HFFc6 (cell line): ENCODE results near the gene SPATA31C2. TPM values are rescaled to one million over a fixed set of nuclear protein-coding genes. Genes with fewer than 3 reads are reported as not detected.
"Not testable (repeated sequence)": the region's sequence is repeated elsewhere in the genome, so short reads cannot be mapped to it uniquely, and the experiment has no call there.

Experiments used
- DNase-seq: peaks from one replicate; pipeline ENCODE4 v3.0.0-alpha.2; 2018
- H3K27ac Mint-ChIP-seq: 2 replicates; pipeline ENCODE4 v1.8.0; 2020; ENCODE audit warnings: mild to moderate bottlenecking, mixed read lengths
- H3K27me3 Mint-ChIP-seq: 2 replicates; pipeline ENCODE4 v1.8.0; 2021; ENCODE audit warnings: mild to moderate bottlenecking, moderate library complexity, mixed read lengths; ENCODE audit not compliant: insufficient read depth
- H3K36me3 Mint-ChIP-seq: 2 replicates; pipeline ENCODE4 v1.8.0; 2021; ENCODE audit warnings: low read depth, mixed read lengths
- H3K4me1 Mint-ChIP-seq: 2 replicates; pipeline ENCODE4 v1.8.0; 2020; ENCODE audit warnings: low read depth, mixed read lengths
- H3K4me3 Mint-ChIP-seq: 2 replicates; pipeline ENCODE4 v1.8.0; 2020; ENCODE audit warnings: mild to moderate bottlenecking, moderate library complexity, mixed read lengths
- H3K9me3 Mint-ChIP-seq: 2 replicates; pipeline ENCODE4 v1.8.0; 2020; ENCODE audit warnings: mild to moderate bottlenecking, mixed read lengths
- CTCF ChIP-seq: fragments of 200-600 bp; sonication (generic); IDR thresholded peaks from 2 replicates; pipeline ENCODE4 v1.5.0; 2021; ENCODE audit warnings: antibody characterized with exemption, mild to moderate bottlenecking
- long read RNA-seq: library from polyadenylated mRNA; unstranded; transcript quantifications from one replicate; pipeline ENCODE4 v2.0.0, GENCODE V29; 2019
- total RNA-seq, 6 experiments: library from RNA; stranded (reverse); fragmentation: NEBNext Ultra II Directional; extraction: Animal tissue kit (Norgen Biotek cat#: 25700); gene quantifications; 2 replicates in 1 of 6; 3 replicates in 5 of 6; pipeline ENCODE4 v1.2.3, GENCODE V29; 2021

The SPATA31C2 gene
- not detected for total RNA-seq
- long read RNA-seq: 0 reads

DNA sequence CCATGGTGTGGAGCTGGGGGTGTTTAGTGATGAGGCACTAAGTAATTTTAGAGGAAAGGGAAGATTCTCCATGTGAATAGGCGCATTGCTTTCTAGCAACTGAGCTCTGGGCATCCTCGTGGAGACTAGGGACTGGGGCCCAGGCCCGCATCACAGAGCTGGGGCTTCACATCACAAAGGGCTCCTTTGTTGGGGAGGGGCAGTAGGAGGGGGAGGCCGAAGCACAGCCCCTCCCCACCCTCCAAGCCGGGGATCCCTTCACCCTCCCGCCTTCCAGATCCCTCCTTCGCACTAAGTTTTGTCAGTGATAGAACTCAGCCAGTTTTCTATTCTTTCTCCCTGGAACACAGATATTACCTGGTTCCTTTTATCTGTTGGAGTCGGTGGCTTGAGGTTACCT is at the start of gene SPATA31C2:
TSS of gene SPATA31C2 (minus strand) at position 101 of the 400 bp plus-strand sequence. CDS start at position 72, 29 bp downstream.
- not testable (repeated sequence) for DNase-seq, H3K4me3 Mint-ChIP-seq, H3K4me1 Mint-ChIP-seq, H3K27ac Mint-ChIP-seq, H3K9me3 Mint-ChIP-seq, H3K27me3 Mint-ChIP-seq, H3K36me3 Mint-ChIP-seq

DNA sequence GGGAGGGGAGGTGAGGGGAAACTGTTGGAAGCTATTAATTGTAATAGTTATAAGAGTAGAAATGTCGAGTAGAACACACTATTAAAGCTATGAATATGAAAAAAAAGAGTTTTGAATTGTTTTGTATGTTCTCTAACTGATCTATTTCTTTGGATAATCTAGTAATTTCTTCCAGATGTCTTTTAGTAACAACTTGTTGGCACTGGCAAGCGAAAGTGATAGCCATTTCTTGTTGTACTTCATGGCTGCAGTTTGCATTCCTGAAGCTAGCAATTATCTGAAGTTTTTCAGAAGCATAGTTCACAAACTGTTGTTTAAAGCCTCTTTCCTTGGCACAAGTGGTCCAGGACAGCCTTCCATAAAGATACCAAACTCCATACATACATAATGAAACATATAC is 49.4 kb upstream of the SPATA31C2 start:
- no peak for TF ChIP-seq CTCF
- peak; percentile 13 for DNase-seq
- Mint-ChIP-seq H3K9me3 (no peaks in the 10 kb centered on the region; the same call in 1 of the 2 replicates), H3K4me3 (no peak overlapping the region), H3K4me1 (peaks cover 1% of the 10 kb centered on the region; the same call in 1 of the 2 replicates), H3K36me3 (no peaks in the 10 kb centered on the region; the same call in 1 of the 2 replicates), H3K27ac (no peak overlapping the region), H3K27me3 (0 out of 2 replicates have a peak, but pooled peaks cover 1% of the 10 kb centered on the region)

DNA sequence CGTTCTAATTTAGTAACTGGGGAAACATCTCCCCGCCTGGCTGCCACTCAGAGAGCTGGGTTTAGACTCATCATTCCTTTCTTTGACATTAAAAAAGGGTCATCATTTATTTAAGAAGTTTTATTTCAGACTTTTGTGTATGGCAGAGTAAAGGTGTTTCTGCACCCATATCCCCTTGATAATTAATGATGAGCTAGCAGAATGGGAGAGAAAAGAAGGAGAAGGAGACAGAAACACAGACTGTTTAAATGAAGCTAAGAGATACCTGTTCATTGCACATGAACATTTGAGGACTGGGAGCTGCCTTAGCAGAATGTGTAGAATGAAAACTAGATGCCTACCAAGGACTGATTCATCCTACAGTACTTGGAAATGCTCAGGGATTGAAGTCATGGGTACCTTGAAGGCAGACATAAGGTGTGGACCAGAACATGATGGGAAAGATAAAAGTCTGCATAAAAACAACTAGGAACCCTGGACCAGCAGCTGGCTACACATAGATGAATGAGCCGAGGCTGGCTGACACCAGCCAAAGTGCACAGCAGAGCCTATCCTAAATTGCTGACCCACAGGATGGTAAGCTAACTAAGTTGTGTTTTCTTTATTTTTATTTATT is 48.3 kb upstream of the SPATA31C2 start:
- no peak overlapping the region for H3K4me3 Mint-ChIP-seq
- H3K9me3 Mint-ChIP-seq: no peaks in the 10 kb centered on the region; the same call in 1 of the 2 replicates
- no peak for TF ChIP-seq CTCF
- no peak for DNase-seq
- peaks cover 5% of the 10 kb centered on the region; the same call in 1 of the 2 replicates for H3K4me1 Mint-ChIP-seq
- H3K27me3 Mint-ChIP-seq: 0 out of 2 replicates have a peak, but pooled peaks cover 1% of the 10 kb centered on the region
- H3K36me3 Mint-ChIP-seq: no peaks in the 10 kb centered on the region; the same call in 1 of the 2 replicates
- H3K27ac Mint-ChIP-seq: no peak overlapping the region

GRCh38 chr9:88184976-88185375 is 46.7 kb upstream of the SPATA31C2 start:
- no peaks in the 10 kb centered on the region; the same call in 1 of the 2 replicates for H3K9me3 Mint-ChIP-seq
- H3K36me3 Mint-ChIP-seq: no peaks in the 10 kb centered on the region
- H3K4me1 Mint-ChIP-seq: peaks cover 5% of the 10 kb centered on the region; the same call in 1 of the 2 replicates
- TF ChIP-seq CTCF: no peak
- H3K4me3 Mint-ChIP-seq: no peak overlapping the region
- no peak for DNase-seq
- no peak overlapping the region for H3K27ac Mint-ChIP-seq
- 0 out of 2 replicates have a peak, but pooled peaks cover 1% of the 10 kb centered on the region for H3K27me3 Mint-ChIP-seq

GRCh38 chr9:88183798-88184495 is 45.7 kb upstream of the SPATA31C2 start:
- Mint-ChIP-seq H3K9me3 (no peaks in the 10 kb centered on the region), H3K27ac (no peak overlapping the region), H3K36me3 (no peaks in the 10 kb centered on the region), H3K4me1 (peaks cover 5% of the 10 kb centered on the region; the same call in 1 of the 2 replicates), H3K4me3 (no peak overlapping the region), H3K27me3 (no peaks in the 10 kb centered on the region)
- no peak for TF ChIP-seq CTCF
- DNase-seq: no peak

DNA sequence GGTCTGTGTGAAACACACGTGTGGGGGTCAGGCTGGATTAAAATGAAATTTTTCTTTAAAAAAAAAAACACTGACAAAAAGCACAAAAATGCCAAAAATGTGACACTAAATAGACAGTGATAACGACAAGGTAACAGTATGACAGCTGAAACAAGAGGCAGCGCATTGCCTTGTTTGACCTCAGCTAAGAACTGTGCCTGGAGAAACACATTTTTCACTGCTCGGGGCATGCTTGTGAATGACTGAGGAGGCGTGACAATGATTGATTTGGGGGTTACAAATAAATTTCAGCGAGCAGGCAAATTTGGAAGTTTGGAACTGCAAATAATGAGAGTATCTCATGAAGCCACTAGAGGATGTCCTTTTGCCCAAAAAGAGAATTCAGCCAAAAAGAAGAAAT is 44.2 kb upstream of the SPATA31C2 start:
- no peak for DNase-seq
- Mint-ChIP-seq H3K27ac (no peak overlapping the region), H3K4me1 (peaks cover 5% of the 10 kb centered on the region; the same call in 1 of the 2 replicates), H3K36me3 (no peaks in the 10 kb centered on the region), H3K4me3 (no peak overlapping the region), H3K9me3 (no peaks in the 10 kb centered on the region), H3K27me3 (no peaks in the 10 kb centered on the region)
- TF ChIP-seq CTCF: peak; percentile 25; the same call in 1 of the 2 replicates
